HL-60 (cell line): ENCODE results near the gene IQGAP1.

Experiments used
- DNase-seq, 2 experiments: peaks; one replicate each; pipeline ENCODE4 v3.0.0-alpha.2; 2010 to 2020; ENCODE audit warnings: low read depth in 1 of 2, low spot score in 1 of 2
- H3K27ac ChIP-seq: fragments of 250-450 bp; sonication (Bioruptor Pico); replicated peaks from 2 replicates; pipeline ENCODE4 v1.5.1; 2020; ENCODE audit warnings: mild to moderate bottlenecking, moderate library complexity
- H3K27me3 ChIP-seq: fragments of 250-450 bp; sonication (Bioruptor Pico); 2 replicates; pipeline ENCODE4 v1.5.1; 2021; ENCODE audit warnings: mild to moderate bottlenecking, moderate library complexity; ENCODE audit not compliant: insufficient read depth, poor library complexity, severe bottlenecking
- H3K4me3 ChIP-seq: replicated peaks from 2 replicates; pipeline ENCODE4 v1.5.1; 2011; ENCODE audit warnings: mild to moderate bottlenecking, control low read depth, low read length; ENCODE audit not compliant: insufficient read depth
- GABPA ChIP-seq: IDR thresholded peaks from 2 replicates; pipeline ENCODE4 v1.6.1; 2012; ENCODE audit warnings: low read depth
- POLR2AphosphoS5 ChIP-seq: IDR thresholded peaks from 2 replicates; pipeline ENCODE4 v1.6.1; 2012; ENCODE audit warnings: low read depth
- SPI1 ChIP-seq: IDR thresholded peaks from 2 replicates; pipeline ENCODE4 v1.6.1; 2012; ENCODE audit warnings: low read depth, mild to moderate bottlenecking, borderline replicate concordance
- long read RNA-seq: library from polyadenylated mRNA; unstranded; transcript quantifications from one replicate; pipeline ENCODE4 v2.0.0, GENCODE V29; 2020
- TF ChIP-seq, protein P1 (sequence below): IDR thresholded peaks from one replicate; pipeline ENCODE4 v1.5.1; 2011; ENCODE audit warnings: low read length, control low read depth, inconsistent platforms; ENCODE audit not compliant: insufficient read depth
- TF ChIP-seq, protein P2 (sequence below): IDR thresholded peaks from 2 replicates; pipeline ENCODE4 v1.6.1; 2012; ENCODE audit warnings: low read depth; ENCODE audit not compliant: insufficient replicate concordance

The IQGAP1 gene, protein sequence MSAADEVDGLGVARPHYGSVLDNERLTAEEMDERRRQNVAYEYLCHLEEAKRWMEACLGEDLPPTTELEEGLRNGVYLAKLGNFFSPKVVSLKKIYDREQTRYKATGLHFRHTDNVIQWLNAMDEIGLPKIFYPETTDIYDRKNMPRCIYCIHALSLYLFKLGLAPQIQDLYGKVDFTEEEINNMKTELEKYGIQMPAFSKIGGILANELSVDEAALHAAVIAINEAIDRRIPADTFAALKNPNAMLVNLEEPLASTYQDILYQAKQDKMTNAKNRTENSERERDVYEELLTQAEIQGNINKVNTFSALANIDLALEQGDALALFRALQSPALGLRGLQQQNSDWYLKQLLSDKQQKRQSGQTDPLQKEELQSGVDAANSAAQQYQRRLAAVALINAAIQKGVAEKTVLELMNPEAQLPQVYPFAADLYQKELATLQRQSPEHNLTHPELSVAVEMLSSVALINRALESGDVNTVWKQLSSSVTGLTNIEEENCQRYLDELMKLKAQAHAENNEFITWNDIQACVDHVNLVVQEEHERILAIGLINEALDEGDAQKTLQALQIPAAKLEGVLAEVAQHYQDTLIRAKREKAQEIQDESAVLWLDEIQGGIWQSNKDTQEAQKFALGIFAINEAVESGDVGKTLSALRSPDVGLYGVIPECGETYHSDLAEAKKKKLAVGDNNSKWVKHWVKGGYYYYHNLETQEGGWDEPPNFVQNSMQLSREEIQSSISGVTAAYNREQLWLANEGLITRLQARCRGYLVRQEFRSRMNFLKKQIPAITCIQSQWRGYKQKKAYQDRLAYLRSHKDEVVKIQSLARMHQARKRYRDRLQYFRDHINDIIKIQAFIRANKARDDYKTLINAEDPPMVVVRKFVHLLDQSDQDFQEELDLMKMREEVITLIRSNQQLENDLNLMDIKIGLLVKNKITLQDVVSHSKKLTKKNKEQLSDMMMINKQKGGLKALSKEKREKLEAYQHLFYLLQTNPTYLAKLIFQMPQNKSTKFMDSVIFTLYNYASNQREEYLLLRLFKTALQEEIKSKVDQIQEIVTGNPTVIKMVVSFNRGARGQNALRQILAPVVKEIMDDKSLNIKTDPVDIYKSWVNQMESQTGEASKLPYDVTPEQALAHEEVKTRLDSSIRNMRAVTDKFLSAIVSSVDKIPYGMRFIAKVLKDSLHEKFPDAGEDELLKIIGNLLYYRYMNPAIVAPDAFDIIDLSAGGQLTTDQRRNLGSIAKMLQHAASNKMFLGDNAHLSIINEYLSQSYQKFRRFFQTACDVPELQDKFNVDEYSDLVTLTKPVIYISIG (N-terminal part only)
- long read RNA-seq, full-length matches to known transcripts = 1 of 331 reads
- long read RNA-seq, partial matches to known transcripts = 310 of 331 reads
- long read RNA-seq, other reads (novel, unspliced or antisense) = 20 of 331 reads

GRCh38 chr15:90387534-90388461 lies at the start of gene IQGAP1:
Gene IQGAP1 (plus strand): TSS chr15:90388242. CDS start chr15:90388342, 100 bp downstream.
- Histone ChIP-seq H3K27ac (peak within 1 kb of the TSS; percentile 89), H3K4me3 (peak within 1 kb of the TSS; percentile 79), H3K27me3 (no peaks in the 10 kb centered on the region)
- DNase-seq = peak; percentile 93 to 99
- peak; percentile 82 for TF ChIP-seq POLR2AphosphoS5
- TF ChIP-seq, protein P1, sequence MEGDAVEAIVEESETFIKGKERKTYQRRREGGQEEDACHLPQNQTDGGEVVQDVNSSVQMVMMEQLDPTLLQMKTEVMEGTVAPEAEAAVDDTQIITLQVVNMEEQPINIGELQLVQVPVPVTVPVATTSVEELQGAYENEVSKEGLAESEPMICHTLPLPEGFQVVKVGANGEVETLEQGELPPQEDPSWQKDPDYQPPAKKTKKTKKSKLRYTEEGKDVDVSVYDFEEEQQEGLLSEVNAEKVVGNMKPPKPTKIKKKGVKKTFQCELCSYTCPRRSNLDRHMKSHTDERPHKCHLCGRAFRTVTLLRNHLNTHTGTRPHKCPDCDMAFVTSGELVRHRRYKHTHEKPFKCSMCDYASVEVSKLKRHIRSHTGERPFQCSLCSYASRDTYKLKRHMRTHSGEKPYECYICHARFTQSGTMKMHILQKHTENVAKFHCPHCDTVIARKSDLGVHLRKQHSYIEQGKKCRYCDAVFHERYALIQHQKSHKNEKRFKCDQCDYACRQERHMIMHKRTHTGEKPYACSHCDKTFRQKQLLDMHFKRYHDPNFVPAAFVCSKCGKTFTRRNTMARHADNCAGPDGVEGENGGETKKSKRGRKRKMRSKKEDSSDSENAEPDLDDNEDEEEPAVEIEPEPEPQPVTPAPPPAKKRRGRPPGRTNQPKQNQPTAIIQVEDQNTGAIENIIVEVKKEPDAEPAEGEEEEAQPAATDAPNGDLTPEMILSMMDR = no peak

- Histone ChIP-seq H3K27ac (peak overlapping the region; percentile 88), H3K4me3 (no peak overlapping the region), H3K27me3 (no peaks in the 10 kb centered on the region)
- TF ChIP-seq GABPA (no peak), POLR2AphosphoS5 (no peak)
- TF ChIP-seq, protein P1 = no peak
- TF ChIP-seq, protein P2, sequence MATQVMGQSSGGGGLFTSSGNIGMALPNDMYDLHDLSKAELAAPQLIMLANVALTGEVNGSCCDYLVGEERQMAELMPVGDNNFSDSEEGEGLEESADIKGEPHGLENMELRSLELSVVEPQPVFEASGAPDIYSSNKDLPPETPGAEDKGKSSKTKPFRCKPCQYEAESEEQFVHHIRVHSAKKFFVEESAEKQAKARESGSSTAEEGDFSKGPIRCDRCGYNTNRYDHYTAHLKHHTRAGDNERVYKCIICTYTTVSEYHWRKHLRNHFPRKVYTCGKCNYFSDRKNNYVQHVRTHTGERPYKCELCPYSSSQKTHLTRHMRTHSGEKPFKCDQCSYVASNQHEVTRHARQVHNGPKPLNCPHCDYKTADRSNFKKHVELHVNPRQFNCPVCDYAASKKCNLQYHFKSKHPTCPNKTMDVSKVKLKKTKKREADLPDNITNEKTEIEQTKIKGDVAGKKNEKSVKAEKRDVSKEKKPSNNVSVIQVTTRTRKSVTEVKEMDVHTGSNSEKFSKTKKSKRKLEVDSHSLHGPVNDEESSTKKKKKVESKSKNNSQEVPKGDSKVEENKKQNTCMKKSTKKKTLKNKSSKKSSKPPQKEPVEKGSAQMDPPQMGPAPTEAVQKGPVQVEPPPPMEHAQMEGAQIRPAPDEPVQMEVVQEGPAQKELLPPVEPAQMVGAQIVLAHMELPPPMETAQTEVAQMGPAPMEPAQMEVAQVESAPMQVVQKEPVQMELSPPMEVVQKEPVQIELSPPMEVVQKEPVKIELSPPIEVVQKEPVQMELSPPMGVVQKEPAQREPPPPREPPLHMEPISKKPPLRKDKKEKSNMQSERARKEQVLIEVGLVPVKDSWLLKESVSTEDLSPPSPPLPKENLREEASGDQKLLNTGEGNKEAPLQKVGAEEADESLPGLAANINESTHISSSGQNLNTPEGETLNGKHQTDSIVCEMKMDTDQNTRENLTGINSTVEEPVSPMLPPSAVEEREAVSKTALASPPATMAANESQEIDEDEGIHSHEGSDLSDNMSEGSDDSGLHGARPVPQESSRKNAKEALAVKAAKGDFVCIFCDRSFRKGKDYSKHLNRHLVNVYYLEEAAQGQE = no peak
- no peak for DNase-seq
Measured at GRCh38 chr15:90338532-90338931, 49.5 kb upstream of the IQGAP1 start.

DNA sequence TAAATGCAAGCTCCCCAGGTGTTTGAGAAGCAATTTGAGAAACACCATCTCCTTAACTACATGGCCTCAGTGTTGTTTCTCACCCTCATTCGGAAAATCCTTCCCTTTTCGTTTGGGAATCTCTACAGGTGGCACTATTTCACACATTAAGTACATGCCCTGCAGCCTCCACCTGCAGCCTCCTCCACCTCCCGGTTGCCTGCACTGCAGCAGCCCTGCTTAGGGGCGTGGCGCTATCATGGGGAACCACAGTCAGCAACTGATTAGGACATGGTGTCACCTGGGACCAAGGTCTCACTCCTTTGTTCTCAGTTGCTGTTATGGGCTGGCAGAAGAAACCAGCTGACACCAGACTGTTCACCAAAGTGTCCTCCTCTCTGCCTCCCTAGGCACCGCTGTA lies 47.7 kb upstream of the IQGAP1 start:
- TF ChIP-seq SPI1 (no peak), GABPA (no peak), POLR2AphosphoS5 (no peak)
- TF ChIP-seq, protein P1 = no peak
- TF ChIP-seq, protein P2 = no peak
- H3K27ac ChIP-seq = no peak overlapping the region
- no peak for DNase-seq
- no peaks in the 10 kb centered on the region for H3K27me3 ChIP-seq
- no peak overlapping the region for H3K4me3 ChIP-seq
